PC-9 (cell line): ENCODE data around the gene ANKLE2.

ENCODE experiments used
- EZH2 ChIP-seq: fragments of 200-600 bp; sonication (generic); IDR thresholded peaks from 2 replicates; pipeline ENCODE4 v1.8.0; 2017; ENCODE audit warnings: antibody characterized with exemption, low read depth
- TF ChIP-seq, protein P1 (sequence below): fragments of 200-600 bp; sonication (generic); conservative IDR thresholded peaks from 2 replicates; pipeline ENCODE4 v1.6.1; 2017; ENCODE audit warnings: mixed run types, antibody characterized with exemption, mild to moderate bottlenecking, moderate library complexity

DNA sequence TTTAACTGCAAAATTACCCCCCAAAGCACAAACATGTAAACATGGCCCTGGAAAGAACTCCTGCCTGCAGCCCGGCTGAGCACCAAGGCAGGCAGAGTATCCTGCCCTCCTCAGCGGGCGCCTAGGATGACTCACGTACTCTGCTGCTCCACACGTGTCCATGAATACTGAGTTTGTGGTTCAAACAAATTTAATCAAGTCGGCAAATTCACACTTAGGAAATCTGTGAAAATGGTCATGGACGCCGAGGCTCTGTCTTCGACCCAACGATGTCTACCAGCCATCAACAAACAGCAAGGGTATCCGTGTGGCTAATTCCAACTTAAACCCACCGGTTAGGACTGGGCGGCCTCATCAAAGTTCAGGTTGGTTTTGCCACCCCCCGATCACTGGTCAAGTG, 41.5 kb upstream of the ANKLE2 start:
- TF ChIP-seq, protein P1, sequence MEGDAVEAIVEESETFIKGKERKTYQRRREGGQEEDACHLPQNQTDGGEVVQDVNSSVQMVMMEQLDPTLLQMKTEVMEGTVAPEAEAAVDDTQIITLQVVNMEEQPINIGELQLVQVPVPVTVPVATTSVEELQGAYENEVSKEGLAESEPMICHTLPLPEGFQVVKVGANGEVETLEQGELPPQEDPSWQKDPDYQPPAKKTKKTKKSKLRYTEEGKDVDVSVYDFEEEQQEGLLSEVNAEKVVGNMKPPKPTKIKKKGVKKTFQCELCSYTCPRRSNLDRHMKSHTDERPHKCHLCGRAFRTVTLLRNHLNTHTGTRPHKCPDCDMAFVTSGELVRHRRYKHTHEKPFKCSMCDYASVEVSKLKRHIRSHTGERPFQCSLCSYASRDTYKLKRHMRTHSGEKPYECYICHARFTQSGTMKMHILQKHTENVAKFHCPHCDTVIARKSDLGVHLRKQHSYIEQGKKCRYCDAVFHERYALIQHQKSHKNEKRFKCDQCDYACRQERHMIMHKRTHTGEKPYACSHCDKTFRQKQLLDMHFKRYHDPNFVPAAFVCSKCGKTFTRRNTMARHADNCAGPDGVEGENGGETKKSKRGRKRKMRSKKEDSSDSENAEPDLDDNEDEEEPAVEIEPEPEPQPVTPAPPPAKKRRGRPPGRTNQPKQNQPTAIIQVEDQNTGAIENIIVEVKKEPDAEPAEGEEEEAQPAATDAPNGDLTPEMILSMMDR: no peak
- no peak for TF ChIP-seq EZH2
